MM.1S (cell line): ENCODE results near the gene FAM98A.

Experiments
- CTCF ChIP-seq: fragments of 300-600 bp; sonication (generic); IDR thresholded peaks from 2 replicates; pipeline ENCODE4 v1.5.1; 2016; ENCODE audit warnings: antibody characterized with exemption, low read length, mixed read lengths
- EZH2 ChIP-seq: fragments of 300-600 bp; sonication (generic); optimal IDR thresholded peaks from 2 replicates; pipeline ENCODE3; 2017; ENCODE audit warnings: low read depth, mild to moderate bottlenecking, antibody characterized with exemption, low read length, mixed read lengths
- EZH2phosphoT487 ChIP-seq: fragments of 300-600 bp; sonication (generic); IDR thresholded peaks from 2 replicates; pipeline ENCODE4 v1.6.1; 2018; ENCODE audit warnings: antibody characterized with exemption, low read length

- TF ChIP-seq CTCF (no peak), EZH2 (no peak), EZH2phosphoT487 (no peak)
Measured at GRCh38 chr2:33581872-33582271, 17.2 kb downstream of the FAM98A start.
